ENCODE measurements around the gene ULBP2.
"Not testable (repeated sequence)": the region's sequence is repeated elsewhere in the genome, so short reads cannot be mapped to it uniquely, and the experiment has no call there.

- TF ChIP-seq CTCF, POLR2A (IDR thresholded peaks at IDR 0.05): not testable (repeated sequence)
Observed at GRCh38 chr6:149954984-149955653, 13.3 kb downstream of the ULBP2 start.
